GM19351 (cell line): ENCODE measurements around the gene LDLRAD4.
A peak's percentile ranks its signal among the peaks of the same experiment; 100 is the strongest.

ENCODE experiments used
- ATAC-seq: cut with Tn5 transposase; IDR thresholded peaks from one replicate; pipeline ENCODE4 v1.9.1; 2021; ENCODE audit warnings: mild to moderate bottlenecking, moderate library complexity; ENCODE audit not compliant: unreplicated experiment

Gene LDLRAD4

DNA sequence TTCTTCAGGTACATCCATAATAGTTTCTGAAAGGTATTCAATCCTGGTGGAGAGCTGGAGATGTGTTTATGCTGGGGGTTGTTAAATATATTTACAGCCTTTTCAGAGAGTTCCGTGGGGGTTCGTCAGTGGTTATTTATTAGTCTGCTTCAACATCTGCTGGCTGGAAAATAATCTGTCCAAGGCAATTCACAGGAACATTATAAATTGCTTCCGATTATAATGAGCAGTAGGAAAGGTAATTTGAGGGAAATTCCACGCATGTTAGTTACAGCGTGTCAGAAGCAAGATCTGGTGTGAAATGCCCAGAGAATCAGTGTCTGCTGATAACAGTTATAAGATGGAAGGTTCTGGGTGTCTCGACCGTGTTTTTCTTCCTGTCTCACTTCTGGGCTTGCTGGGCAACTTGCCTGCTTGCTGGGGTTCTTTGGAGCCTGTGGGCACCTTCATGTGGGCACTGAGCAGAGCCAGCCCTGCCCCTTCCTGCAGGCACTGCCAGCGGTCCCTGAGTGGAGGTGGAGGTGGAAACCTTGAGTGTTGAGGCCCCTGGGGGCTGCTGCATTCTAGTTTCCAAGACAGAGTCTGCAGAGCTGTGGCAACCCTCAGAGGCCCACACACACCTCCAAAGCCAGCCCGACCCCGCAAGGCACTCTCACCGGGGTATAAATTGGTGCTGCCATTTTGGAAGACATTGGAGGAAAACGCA is 322.1 kb downstream of the LDLRAD4 start:
- ATAC-seq = no peak

DNA sequence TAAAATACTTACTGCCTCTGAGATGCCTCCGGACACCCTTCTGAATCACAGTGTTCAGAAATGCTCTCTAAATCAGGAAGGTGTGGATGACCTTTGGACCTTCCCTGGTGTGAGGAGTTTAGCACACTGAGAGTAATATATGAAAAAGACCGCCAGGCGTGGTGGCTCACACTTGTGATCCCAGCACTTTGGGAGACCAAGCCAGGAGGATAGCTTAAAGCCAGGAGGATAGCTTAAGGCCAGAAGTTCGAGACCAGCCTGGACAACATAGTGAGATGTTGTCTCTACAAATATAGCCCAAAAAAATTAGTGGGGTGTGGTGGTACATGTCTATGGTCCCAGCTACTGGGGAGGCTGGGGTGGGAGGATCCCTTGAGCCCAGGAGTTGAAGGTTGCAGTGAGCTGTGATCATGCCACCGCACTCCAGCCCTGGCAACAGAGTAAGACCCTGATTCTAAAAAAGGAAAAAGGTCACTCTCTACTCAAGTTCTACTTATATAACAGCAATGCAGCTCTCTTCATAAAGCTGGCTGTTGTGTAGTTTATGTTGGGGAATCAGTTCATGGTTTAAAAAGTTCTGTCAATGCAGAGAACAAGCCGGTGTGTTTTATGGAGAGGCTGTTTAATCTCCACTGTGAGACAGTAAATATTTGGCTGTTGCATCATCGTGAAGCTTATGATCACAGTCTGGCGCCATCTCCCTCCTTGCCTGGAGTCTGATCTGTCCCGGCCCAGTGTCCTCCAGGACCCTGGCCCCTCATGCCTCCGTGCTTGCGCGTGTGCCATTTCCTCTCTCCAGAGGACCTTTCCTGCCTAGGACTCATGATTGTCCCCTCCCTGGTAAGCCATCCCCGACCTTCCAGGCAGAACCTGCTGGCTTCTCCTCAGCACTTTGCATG is 323.3 kb downstream of the LDLRAD4 start:
- ATAC-seq = no peak

DNA sequence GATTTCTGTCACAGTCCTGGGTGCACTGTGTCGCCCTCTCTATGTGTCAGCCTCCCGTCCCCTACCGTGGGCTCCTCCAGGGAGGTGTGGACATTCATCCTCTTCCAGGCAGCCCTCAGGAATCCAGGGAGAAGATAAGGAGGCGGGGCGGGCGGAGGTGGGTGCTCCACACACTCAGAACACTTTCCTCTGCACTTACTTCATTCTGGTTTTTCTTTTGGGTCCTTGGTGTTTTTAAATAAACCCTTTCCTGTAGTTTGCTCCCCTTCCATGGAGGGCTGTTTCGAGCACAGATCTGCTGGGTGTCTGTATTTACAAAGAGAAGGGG is 323.9 kb downstream of the LDLRAD4 start:
- ATAC-seq = no peak

DNA sequence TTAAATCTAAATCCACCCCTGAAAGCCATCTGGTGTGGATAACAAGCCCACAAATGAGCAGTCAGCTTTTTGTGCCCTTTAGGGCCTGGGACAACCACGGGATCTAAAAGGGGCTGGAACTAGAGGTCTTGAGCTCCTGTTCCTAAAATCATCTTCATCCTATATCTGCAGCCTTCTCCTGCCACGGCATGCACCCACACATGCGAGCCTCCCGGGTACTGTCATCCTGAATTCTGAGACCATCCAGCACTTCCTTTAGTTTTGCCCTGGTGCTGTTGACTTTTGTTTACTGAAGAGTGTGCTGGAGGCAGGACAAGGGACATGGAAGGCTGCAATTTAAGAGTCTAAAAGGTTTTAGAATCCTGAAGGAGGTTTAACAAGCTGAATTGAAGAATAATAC is 324.6 kb downstream of the LDLRAD4 start:
- ATAC-seq = no peak

DNA sequence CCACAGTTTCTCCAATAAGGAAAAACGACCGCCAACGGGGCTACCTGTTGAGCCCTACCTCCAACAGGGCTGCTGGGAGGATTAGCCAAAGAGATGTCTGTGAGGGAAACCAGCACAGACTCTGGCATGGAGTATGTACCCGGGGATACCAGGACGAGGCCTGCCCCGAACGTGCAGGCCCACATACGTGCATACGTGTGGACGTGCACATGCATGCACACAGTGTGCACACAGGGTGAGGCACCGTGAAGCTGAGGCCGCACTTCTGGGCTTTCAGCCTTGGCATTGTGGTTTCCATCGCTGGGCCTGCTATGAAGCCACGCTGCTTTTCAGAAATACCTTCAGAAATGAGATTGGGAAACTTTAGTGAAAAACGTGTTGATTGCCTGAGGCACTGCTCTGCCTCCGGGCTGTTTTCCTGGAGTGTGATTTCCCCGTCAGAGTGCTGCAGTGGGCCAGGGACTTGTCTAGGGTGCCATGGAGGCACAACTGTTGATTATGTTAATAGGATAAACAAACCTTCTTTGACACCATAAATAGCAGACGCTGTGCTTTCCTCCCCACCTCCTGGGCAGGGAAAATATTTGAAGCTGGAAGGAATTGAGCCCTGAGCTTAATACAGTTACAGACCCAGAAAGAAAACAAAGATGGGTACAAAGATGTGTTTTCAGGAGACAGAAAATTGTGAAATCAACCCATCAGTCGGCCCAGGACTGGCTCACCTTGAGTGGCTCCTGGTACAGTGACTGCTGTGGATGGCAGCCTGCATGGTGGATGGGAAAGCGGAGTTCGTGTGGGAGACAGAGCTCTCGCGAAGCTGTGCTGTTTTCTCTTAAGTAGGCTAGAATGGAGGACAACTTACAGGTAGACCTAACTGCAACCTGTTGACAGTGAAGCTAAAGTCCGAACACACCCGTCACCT is 325.5 kb downstream of the LDLRAD4 start:
- no peak for ATAC-seq

DNA sequence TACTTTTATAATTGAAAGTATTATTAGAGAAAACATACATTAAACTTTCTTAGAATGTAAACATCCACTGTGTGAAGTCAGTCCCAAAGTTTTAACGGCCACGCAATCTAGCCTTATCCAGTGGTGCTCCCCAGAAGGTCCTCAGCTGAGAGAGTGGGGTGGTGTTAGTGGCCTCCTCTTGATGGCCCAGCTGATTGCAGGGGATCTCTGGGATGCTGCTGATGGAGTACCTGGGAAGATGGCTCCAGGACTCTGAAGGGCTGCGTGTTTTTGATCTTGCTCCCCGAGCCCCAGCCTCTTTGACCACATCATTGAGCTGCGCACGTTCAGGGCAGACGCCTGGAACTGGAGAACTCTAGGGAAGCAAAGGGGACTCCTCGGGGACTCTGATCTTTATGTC is 326.4 kb downstream of the LDLRAD4 start:
- no peak for ATAC-seq

DNA sequence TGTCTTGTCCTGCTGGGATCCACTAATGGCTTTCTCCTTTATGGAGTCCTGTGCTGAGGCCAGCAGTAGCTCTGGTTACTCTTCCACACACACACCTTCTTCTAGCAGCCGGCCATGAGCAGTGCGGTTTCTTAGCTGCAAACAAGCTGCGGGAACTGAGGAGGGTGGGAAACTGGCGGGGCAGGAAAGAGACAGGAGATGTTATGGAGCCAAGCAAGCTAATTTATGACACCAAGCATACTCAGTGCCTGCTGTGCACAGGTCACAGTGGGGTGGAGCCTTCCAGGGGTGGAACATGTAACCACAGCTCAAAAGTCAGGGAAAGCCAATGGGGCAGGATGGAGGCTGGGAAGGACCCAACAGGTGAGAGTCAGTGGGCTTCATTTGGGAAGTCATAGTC is 327.0 kb downstream of the LDLRAD4 start:
- ATAC-seq = no peak

DNA sequence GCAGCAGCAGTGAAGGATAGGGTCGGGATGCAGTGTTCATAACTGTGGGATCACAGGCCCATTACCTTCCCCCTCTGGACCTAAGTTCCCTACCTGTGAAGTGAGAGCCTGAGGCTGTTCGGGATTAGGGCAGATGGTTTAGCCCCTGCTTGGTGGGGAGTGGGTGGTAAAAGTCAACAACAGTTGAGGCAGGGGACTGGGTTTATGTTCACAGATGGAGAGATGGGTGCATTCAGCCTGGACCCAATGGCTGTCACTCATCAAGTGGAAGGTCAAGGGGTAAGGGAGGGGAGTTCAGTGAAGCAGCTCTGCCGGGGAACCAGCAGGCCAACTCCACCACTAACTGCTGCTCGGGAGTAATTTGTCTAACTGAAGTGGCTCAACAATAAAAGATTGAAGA is 327.4 kb downstream of the LDLRAD4 start:
- no peak for ATAC-seq

DNA sequence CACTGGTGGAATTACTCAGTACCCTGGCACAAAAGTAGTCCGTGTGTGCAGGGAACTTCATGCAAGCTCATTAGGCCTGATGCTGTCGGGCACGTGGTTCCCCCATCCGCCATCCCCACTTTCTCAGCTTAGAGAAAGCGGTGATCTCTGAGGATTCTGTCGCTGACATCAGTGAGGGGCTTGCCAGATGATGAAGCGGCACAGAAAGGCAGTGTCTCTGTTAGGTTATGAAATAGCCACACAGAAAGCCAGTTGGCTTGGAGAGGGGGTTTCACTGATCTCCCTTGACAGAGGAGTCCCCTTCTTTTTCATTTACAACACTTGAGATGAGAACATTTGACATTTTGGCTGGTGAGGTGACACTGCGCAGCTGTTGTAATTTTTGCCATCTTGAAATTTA is 328.1 kb downstream of the LDLRAD4 start:
- no peak for ATAC-seq

DNA sequence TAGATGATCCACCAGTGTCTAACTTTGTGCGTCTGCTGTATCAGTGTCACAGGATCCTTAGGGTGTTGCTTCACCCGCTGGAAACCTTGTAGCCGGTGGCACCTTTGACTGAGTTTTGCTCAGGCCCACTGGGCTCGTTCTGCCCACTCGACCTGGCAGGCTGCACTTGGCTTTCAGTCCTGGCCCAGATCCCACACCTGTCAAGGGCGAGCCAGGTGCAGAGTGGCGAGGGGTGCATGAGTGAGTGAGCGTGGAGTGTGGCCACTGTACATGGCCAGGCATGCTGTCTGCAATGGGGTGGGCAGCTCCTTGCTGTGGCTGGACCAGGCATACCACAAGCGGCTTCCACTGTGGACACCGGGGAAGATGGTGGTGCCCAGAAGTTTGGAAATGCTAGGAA is 328.8 kb downstream of the LDLRAD4 start:
- no peak for ATAC-seq

DNA sequence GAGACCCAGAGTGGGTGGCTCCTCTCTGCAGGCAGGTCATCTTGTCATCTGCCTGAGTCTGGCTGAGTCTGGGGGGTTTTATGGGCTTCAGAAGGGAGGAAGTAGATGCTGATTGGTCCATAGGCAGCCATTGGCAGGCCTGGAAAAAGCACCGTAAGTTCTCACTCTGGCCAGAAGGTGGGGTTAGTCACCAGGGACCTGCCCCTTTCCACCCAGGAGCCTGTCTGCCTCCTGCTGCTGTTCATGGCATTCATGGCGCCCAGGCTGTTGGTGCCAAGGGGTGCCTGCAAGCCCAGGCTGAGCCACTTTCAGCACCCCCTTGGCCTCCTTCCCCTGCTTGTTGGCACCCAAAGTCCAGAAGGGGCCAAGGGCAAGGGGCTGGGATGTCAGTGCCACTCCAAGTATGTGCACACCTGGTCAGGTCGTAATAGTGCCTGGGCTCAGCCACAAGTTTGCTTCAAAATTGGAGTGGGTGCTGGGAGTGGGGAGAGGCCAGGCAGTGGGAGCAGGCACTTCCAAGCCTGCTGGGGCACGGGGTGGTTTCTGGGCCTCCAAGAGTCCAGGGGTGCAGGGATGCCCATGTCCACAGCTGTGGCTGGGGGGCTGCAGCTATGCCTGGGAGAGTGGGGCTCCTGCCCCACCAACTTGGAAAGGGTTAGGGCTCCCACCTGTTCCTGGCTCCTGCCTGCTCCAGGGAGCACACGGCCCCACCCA is 329.7 kb downstream of the LDLRAD4 start:
- ATAC-seq = no peak

DNA sequence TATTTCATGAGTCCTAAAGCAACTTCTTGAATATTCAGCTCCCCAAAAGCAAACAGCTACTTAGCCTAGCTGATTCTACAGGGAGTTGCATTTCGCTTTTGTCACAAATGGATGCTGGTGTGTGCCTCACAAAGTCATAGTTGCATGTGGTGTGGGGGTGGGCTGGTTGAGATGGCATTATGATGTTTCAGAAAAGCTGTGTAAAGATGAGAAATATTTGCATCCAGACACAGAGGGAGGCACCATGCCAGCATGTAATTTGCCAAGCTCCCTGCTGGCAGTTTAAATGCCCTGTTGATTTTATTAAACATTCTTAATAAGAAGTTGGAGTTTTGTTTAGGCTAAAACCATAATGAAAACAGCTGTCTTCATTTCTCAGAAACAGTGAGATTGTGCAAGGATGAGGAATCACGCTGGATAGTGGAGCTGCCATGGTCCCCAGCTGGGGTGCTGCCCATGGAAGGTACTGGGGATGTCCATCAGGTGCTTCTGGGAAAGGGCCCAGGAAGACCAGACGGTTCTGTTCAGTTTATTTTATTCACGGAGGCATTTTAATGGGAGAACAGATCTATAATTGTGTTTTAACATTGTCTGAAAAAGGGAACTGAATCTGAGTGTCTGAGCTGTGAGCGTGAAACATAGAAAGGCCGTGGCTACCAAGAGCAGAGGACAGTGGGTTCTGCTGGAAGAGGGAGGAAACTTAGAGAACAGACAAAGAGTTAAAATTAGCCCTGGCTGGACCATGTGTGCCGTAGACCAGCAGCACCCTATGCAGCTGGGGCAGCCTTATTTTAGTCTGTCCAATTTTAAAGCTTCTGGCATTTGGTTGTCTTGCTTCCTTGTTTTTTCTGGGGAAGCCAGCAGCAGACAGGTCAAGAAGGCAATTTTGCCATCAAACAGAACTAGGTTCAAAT is 330.7 kb downstream of the LDLRAD4 start:
- peak; percentile 92 for ATAC-seq

DNA sequence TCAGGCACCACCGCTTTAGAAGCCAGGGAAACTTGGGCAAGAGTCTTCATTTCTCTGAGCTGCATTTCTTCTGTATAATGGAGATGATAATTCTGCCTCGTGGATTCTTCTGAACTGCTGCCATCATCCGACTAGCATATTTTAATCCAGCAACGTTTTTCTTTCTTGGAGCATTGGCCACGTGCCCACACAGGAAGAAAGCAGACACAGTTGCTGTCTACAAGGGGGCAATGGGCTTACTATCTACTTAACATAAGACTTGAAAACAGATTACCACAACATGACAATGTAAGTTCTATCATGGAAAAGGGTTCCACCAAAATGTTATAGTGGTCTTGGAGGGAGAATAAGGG is 331.3 kb downstream of the LDLRAD4 start:
- no peak for ATAC-seq

DNA sequence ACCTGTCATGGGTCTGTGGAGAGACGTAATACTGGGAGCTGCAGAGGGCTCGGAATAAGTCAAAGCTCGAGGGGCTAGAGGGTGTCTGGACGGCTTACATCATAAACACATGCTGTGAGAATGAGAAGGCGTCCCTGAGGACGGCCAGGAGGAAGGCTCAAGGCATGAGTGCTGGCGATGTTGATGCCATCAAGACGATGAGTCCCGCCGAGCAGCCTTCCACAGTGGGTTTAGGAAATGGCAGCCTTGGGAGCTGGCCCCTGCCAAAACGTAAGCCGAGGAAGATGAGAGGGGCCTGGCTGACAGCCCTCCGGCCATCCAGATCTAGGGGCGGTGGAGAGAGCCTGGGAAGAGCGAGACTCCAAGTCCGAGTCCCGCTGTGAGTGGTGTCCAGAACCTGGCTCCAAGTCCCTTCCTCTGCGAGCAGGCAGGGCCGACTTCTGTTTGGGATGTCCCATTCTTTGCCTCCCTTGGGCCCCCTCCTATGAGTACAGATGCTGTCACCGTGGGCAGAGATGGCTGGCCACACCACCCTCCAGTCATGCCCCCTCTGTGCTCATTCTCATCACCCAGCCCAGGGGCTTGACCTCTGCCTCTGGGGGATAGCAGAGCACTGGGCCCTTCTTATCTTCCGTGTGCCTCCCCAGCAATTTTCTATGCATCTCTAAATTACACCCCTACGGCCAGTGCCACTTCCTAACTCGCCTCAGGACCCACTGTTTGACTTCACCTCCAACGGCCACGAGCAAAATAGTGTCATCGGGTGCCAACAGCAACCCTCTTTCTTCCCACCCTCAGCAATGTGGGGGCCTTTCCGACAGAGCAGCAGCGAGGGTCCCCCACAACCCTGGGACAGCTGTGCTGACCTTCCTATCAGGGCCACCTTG is 332.1 kb downstream of the LDLRAD4 start:
- no peak for ATAC-seq

DNA sequence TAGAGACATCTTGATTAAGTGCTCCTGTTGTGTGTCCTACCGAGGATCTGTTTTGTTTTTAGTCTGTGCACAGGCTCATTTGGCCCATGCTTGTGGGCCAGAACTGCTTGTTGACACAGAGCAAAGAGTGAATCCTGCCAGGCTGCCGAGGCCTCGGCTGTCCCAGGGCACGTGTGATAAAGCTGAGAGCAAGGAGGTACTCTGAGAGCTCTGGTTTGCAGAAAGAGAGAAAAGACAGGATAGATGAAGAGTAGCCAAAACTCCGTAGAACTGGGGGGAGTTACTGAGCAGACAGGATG is 332.7 kb downstream of the LDLRAD4 start:
- ATAC-seq = no peak

DNA sequence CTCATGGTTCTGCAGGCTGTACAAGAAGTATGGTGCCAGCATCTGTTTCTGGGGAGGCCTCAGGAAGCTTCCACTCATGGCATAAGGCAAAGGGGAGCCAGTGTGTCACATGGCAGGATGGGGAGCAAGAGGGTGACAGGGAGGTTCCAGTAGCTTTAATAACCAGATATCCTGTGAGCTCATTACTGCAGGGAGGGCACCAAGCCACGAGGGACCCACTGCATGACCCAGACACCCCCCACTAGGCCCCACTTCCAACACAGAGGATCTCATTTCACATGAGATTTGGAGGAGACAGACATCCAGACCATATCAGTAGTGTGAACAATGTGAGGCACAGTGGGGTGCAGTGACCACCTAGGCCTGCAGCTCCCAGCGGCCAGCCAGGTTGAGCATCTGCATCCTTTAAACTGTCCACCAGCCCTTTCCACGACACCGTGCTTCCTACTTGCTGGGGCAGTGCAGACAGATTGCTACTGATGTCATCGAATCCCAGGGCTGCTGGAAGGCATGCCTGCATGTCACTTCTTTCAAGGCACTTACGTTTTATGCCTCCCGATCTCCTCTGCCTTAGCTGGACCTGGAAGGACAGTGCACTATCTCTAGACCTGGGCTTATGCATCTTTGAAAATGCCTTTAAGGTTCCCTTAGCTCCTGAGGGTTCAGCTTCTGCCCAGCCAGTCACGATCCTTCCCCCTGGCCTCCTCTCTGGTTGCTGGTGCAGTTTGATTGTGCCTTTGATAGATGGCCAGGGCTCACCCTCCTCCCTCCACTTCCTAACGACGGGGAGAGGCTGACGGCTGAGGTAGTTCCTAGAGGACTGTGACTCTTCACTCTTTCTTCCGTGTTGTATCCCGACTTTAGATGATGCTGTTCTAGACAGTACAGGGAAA is 333.5 kb downstream of the LDLRAD4 start:
- no peak for ATAC-seq

DNA sequence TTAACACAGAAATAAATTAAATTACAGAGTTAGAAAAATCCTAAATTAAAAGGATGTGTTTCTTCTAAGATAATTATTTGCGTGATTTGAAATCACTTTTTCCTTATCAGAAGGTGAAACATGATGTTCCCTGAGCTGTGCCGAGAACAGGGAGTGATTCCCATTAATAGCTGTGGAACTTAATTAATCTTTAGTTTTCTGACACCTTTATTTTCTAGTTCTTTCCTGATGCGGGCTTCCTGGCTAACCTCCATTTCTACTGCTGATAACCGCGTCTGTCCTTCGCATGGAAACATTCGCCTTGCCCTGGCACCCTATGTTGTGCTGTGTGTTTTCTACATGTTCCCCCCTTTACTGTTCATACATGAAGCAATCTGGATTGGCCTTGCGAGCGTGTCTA is 334.9 kb downstream of the LDLRAD4 start:
- ATAC-seq = no peak

DNA sequence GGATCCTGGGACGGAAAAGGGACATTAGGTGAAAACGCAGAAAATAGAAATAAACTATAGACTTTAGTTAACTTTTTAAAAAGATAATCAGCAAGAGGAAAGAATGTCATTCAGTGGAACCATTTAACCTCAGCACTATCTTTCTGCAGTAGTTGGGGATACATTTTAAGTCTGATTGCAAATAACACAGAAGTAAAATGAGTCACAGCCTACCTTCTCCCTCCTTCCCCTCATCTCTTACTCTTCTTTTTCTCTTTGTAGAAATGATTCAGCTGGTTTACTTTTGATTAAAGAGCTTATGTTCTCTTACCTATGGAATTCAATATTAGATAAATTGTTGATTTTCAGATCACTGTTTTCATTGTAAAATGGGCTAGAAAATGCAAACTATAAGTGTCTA is 336.6 kb downstream of the LDLRAD4 start:
- ATAC-seq = no peak
